Stimulated activated CD4-positive, alpha-beta T cell treated with anti-CD3 and anti-CD28 coated beads, Interleukin-1b, Interleukin-23, amount 100 ng/mL, for 48 hours (primary cell): ENCODE data around the gene CRELD2.

Experiments used
- DNase-seq: peaks from one replicate; pipeline ENCODE4 v3.0.0-alpha.2; 2020

The CRELD2 gene

GRCh38 chr22:49913446-49913845, 5.0 kb upstream of the CRELD2 start:
- no peak for DNase-seq

- DNase-seq: no peak
These were observed 4.2 kb upstream of the CRELD2 start for GRCh38 chr22:49914256-49914655.

DNA sequence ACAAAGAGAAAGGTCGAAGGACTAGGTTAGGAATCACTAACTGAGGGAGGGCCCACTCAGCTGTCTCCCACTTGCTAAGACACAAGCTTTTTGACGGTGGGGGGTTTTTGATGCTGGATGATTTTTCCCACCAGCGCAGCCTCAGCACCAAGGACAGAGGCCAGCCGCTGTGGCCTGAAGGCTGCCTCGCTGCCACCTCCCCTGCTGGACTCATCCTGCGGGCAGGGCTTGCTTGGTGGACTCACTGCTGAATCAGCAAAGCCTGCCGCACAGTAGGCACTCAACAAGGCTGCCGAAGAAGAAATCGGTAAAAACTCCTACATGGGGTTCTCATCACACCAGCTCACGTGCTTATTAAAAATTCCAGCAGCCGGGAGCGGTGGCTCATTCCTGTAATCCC, 2.8 kb upstream of the CRELD2 start:
- no peak for DNase-seq

- DNase-seq: no peak
These were observed 1.6 kb upstream of the CRELD2 start for GRCh38 chr22:49916831-49917230.

GRCh38 chr22:49918911-49919881, 762 bp downstream of the CRELD2 start:
- DNase-seq: no peak

- DNase-seq: no peak
These were observed 2.4 kb downstream of the CRELD2 start for GRCh38 chr22:49920859-49921258.

DNA sequence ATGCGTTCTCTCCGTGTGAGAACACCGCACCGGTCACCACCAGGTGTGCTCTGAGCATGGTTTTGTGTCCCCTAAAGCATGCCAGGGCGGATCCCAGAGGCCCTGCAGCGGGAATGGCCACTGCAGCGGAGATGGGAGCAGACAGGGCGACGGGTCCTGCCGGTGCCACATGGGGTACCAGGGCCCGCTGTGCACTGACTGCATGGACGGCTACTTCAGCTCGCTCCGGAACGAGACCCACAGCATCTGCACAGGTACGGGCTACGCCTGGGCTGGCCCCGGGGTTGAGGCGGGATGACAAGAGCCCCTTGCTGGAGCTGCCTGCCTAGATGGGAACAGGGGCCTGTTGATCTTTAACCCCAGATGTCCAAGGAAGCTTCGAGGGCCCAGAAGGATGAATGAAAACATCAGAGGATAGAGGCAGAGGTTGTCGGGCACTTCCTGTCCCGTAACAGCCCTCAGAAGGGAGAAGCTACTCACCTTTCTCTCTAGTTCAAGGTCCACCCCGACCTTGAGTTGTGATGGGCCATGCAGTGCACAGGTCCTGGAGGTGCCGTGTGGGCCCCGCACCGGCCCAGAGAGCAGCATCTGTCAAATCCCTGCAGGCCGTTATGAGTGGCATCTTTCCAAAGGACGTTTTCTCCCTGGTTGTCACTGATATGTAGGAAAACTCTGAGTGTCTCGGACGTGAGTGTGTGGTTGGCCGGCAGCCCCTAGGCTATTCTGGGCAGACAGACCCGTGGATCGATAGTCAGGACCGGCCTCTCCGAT, 3.3 kb downstream of the CRELD2 start:
- no peak for DNase-seq

DNA sequence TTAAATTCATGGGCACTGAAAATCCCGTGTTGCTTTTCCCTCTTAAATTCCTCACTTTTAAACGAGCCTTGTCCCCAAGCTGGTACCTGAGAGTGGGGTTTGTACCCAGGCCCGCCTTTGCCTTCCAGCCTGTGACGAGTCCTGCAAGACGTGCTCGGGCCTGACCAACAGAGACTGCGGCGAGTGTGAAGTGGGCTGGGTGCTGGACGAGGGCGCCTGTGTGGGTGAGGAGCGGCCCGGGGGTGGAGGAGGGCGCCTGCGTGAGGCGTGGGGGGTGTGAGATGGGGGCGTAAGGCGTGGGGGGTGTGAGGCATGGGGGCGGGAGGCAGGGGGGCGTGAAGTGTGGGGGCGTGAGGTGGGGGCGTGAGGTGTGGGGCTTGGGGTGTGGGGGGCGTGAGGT, 4.0 kb downstream of the CRELD2 start:
- no peak for DNase-seq

GRCh38 chr22:49922926-49923325, 4.5 kb downstream of the CRELD2 start:
- no peak for DNase-seq

GRCh38 chr22:49923445-49923844, 5.0 kb downstream of the CRELD2 start:
- no peak for DNase-seq

DNA sequence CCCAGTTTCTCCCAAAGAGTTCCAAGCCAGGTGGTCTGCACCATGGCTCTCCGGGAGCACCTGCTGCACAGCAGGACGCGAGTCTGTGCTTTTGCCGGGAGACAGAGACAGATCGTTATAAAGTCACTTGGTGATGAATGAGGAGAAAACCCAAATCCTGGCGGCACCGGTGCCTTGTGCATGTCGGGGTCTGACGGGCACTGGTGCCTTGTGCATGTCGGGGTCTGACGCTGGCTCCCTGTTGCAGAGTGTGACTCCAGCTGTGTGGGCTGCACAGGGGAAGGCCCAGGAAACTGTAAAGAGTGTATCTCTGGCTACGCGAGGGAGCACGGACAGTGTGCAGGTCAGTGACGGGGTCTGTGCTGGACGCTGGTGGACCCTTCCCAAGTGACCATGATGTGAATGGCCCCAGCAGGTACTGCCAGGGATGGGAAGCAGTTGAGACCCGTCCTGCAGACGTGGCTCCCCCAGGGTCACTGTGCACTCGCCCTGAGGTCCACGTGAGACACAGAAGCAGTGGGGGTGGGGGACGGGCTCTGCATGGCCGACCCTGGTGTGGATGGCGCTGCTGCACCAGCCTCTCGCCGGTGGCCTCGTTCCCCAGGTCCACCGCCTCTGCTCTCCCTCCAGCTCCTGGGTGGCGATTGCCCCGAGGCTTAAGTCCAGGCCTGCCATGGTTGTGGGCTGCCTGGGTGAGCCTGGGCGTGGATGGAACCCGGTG, 5.8 kb downstream of the CRELD2 start:
- DNase-seq: no peak

GRCh38 chr22:49925525-49926128, 7.2 kb downstream of the CRELD2 start:
- DNase-seq: peak; percentile 71

- no peak for DNase-seq
These were observed 8.5 kb downstream of the CRELD2 start for GRCh38 chr22:49926916-49927315.

DNA sequence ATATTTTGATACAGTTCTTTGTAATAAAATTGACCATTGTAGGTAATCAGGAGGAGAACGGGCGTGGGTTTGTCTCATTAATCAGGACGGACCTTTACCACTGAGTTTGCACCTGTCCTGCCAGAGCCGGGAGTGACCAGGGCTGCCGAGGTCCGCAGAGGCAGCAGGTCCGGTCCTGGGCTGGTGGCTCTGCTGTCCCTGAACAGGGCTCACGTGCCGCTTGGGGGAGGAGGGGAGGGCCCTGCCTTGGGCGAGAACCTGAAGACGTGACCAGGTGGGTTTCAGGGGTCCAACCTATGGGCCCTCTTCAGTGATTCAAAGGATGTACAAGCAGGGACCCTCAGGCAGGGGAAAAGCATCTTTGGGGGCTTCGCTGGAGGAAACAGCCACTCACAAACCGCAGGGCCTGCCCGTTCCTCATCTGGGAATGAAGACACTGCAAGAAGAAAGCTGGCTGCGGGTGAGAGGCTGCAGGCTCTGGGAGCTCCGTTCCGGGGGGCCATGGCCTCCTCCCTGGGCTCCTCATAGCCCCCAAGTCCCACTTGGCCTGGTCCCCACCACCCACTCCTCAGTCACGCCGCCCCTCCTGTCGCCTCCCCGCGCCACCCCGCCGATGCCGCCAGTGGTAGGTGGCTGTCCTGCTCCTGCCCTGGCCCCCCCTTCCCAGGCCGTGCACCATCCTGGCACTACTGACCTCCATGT, 9.2 kb downstream of the CRELD2 start:
- DNase-seq: no peak

- no peak for DNase-seq
These were observed 9.7 kb downstream of the CRELD2 start for GRCh38 chr22:49928185-49928495.

DNA sequence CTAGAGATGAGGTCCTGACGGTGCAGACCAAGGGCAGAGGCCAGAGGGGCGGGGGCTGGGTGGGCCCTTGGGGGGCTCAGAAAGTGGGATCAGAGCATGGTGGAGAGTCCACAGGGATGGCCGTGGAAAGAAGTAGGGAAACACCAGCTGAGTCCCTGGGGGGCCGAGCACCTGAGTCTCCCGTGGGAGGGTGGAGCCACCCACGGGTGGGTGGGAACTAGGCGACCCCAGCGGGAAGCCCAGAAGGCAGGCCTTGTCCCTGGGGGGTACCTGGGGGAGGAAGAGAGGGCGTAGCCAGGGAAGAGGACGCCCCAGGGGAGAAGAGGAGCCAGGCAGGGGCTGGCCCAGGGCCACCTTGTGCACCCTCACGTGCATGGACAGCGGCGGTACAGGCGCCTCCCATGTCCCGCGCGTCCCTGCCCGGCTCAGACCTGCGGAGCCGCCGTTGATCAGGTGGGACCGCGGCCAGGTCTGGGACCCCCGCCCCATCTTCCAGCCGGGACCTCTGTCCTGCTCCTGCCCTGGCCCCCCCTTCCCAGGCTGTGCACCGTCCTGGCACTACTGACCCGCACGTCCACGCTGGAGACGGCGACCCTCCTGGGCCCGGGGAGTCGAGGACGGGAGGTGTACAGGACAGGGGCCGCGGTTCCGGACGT, 10.2 kb downstream of the CRELD2 start:
- DNase-seq: no peak

DNA sequence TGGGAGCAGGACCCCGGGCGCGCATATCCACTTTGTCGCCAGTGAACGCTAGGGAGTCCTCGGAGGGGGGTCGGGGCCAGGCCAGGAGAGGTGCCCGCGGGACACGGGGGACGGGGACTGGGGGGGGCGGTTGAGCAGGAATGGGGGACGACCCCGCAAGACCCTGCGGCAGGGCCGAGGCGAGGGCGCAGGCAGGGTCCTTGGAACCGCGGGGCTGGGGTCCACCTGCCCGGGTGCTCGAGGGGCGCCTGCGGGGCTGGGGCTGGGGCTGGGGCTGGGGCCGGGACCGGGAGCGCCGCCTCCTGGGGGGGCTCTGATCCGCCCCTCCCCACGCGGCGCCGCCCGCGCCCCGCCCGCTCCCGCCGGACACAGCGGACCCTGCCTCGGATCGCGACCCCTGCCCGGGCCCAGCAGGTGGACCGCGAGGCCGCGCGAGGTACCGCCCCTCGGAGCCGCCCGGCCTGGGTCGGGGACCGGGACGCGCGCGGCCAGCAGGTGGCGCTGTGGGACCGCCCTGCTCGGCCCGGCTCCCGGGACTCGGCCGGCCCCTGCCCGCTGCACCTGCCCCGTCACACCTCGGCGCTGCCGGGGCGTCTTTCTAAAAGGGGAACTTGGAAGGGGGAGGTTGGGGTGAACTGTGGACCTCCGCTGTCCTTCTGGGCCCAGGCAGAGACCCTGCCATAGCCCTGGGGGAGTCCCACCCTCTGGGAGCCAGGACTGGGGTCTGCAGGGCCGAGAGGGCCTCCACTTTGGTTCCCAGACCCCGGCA, 11.0 kb downstream of the CRELD2 start:
- peak; percentile 73 for DNase-seq

DNA sequence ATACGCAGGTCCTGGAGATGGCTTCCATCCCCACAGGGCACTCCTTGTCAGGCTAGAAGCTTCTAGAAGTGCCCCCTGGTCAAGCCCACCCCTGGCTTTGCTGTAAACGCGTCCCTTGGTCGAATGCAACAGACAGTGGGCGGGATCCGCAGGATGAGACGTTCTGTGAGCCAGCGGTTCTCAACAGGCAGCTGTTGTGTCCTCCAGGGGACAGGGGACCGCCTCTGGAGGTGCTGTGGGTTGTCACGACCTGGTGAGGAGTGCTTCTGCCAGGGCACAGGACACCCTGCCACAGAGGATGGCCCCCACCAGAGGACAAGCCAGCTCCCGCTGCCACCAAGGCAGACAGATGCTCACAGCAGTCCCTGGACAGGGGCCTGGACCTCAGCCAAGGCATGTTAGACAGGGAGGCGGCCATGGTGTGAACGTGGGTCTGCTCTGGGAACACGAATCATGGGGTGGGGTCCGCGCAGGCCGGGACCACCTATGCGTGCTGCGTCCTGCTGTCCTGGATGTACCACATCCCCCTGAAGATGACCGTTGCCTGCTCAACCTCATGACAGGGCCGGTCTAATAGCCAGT, 11.7 kb downstream of the CRELD2 start:
- no peak for DNase-seq

DNA sequence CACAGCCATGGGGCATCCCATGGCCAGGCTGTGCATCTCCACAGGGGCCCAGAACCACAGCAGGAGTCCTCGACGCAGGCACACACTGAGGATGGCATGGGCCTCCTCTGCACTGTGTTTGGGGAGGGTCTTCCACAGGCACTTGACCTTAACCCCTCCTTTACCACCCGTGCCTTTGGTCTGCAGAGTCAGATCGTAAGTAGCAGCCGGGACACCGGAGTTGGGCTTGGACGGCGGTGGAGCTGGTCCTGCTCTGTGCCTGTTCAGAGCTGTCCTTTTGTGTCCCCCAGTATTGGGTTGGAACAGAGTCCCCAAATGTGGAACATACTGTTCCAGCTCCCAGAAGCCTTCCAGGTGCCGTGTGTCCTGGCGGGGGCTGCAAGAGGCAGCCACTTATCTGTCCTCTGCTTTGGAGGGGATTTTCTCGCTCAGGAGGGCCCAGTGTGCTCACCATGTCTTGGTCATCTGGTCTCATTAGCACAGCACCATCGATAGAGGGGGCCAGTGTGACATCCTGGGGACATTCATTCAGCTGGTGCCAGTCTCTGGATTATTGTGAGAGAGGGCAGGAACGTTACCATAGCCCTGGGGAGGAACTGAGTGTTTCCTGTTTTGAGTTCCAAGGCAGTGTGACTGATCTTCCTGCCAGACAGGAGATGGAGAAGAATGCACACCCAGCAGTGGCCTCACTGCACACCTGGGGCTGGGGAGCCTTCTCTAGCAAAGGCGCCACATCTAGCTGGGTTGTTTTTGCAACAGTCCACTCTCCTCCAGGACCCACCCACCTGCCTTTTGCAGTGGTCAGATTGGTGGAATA, 12.4 kb downstream of the CRELD2 start:
- peak; percentile 40 for DNase-seq
